K562 (cell line): ENCODE results near the gene GNRH2. TPM values are rescaled to one million over a fixed set of nuclear protein-coding genes. Genes with fewer than 3 reads are reported as not detected.

Experiments
- ARHGAP35 ChIP-seq: fragments of 450-650 bp; IDR thresholded peaks from 2 replicates; pipeline ENCODE4 v1.6.1; 2018; ENCODE audit not compliant: partially characterized antibody
- HMG20B ChIP-seq: fragments of 250-450 bp; sonication (Bioruptor Pico); IDR thresholded peaks from 2 replicates; pipeline ENCODE4 v1.5.0; 2021; ENCODE audit warnings: mild to moderate bottlenecking
- PBX2 ChIP-seq, 2 experiments: IDR thresholded peaks in 1 of 2; conservative IDR thresholded peaks in 1 of 2; 2 replicates each; pipeline ENCODE4 v1.6.1; 2016; ENCODE audit warnings: low read depth in 2 of 2, mild to moderate bottlenecking in 1 of 2, missing compliant biosample characterization in 1 of 2, missing genetic modification characterization in 1 of 2, moderate library complexity in 1 of 2
- POLR2B ChIP-seq: fragments of 450-650 bp; IDR thresholded peaks from 2 replicates; pipeline ENCODE4 v1.6.1; 2018; ENCODE audit warnings: low read depth; ENCODE audit not compliant: partially characterized antibody
- RB1 ChIP-seq: fragments of 450-650 bp; IDR thresholded peaks from 2 replicates; pipeline ENCODE4 v1.6.1; 2017; ENCODE audit warnings: low read depth, mild to moderate bottlenecking
- SNIP1 ChIP-seq: fragments of 450-650 bp; IDR thresholded peaks from 2 replicates; pipeline ENCODE4 v1.7.1; 2017; ENCODE audit warnings: low read depth, mild to moderate bottlenecking
- ZNF12 ChIP-seq: sonication (generic); formaldehyde crosslinking; IDR thresholded peaks from 2 replicates; pipeline ENCODE4 v1.4.0; 2020; ENCODE audit warnings: mild to moderate bottlenecking, missing genetic modification reagents
- polyA plus RNA-seq, 8 experiments: library from polyadenylated mRNA; depleted of rRNA in 4 of 8; stranded (reverse) in 5 of 8; unstranded in 3 of 8; fragments of >200 nt; fragmentation: Nextera tagmentation in 2 of 8; fragmentation: Illumina TruSeq in 1 of 8; extraction: Ambion mirVana in 2 of 8; extraction: Trizol in 1 of 8; gene quantifications; 2 replicates each; pipeline versions ENCODE4 v1.2.1 to v1.2.3, GENCODE V29; 2011 to 2014; ENCODE audit warnings: inconsistent platforms in 1 of 8, missing spikeins in 1 of 8
- total RNA-seq, 7 experiments: library from RNA; depleted of rRNA in 6 of 7; stranded (reverse); fragments of >200 nt in 6 of 7; fragmentation: Illumina TruSeq in 2 of 7; extraction: Trizol in 2 of 7; gene quantifications; 2 replicates each; pipeline versions ENCODE4 v1.2.1 to v1.2.3, GENCODE V29; 2011 to 2021; ENCODE audit warnings: low replicate concordance in 1 of 7

GNRH2 gene
- total and polyA plus RNA-seq, 9 of the 15 experiments (the other 6 are each of a cell fraction or from before 2014, with no cell fraction given) = 0.11 to 0.50 (median 0.24) TPM; not detected in 5

- TF ChIP-seq RB1 = no peak
- TF ChIP-seq POLR2B = no peak
- no peak for TF ChIP-seq ZNF12 (CRISPR knock-in tag)
- no peak for TF ChIP-seq SNIP1
- no peak for TF ChIP-seq PBX2 (CRISPR knock-in tag; IDR thresholded peaks at IDR 0.05; ENCODE audit: low read depth)
- TF ChIP-seq PBX2 (tag; conservative IDR thresholded peaks at IDR 0.05; ENCODE audit: low read depth) = no peak
- TF ChIP-seq HMG20B (CRISPR knock-in tag) = no peak
- no peak for TF ChIP-seq ARHGAP35
Observed at GRCh38 chr20:3047486-3048419, 4.3 kb downstream of the GNRH2 start (continued).
